Measurements from ENCODE around the gene MED13L.
"Not testable (repeated sequence)": the region's sequence is repeated elsewhere in the genome, so short reads cannot be mapped to it uniquely, and the experiment has no call there.

Gene MED13L

DNA sequence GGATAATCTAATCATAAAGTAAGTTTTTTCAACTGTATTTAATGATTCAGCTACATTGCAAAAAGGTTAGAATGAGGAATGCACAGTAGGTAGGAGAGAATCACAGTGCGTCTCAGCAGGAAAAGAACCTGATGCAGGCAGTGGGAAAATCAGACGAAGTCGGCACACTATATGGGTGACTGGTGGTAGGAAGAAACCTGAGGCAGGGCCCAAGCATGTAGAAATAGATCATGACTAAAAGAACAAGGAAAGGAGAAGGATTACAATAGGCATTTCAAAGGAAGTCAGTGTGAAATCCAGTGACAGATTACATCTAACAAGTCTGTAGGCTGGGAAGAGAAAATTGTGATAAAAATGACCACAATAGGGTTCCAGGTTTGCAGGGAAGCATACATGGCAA is 267.0 kb downstream of the MED13L start:
- DNase-seq (ENCODE audit: low read depth): no peak

DNA sequence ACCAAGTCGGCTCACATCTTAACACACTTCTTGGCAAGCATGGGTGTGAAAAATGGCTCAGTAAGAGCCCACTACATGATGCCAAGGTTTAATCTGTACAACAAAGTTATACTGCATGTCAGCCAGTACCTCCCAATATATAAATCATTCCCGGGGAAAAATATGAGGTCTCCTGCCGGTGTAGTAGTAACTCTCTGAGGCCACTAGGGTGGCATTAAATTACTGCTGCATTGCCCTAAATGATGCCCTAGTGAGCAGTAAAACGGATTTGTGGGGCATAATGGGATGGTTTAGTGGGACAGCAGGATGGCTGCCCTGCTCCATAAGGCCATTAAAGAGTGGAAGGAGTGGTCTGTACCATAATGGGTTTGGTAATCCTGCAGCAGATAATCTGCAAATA is 267.7 kb downstream of the MED13L start:
- DNase-seq (ENCODE audit: low read depth): no peak

- no peak for DNase-seq (ENCODE audit: low read depth)
These were observed 271.4 kb downstream of the MED13L start for GRCh38 chr12:116006141-116006540.

- DNase-seq (ENCODE audit: low read depth): no peak
These were observed 274.5 kb downstream of the MED13L start for GRCh38 chr12:116002890-116003536.

GRCh38 chr12:116000252-116000651 is 277.2 kb downstream of the MED13L start:
- no peak for DNase-seq (ENCODE audit: low read depth)

GRCh38 chr12:115999582-115999981 is 277.9 kb downstream of the MED13L start:
- DNase-seq (ENCODE audit: low read depth): no peak

DNA sequence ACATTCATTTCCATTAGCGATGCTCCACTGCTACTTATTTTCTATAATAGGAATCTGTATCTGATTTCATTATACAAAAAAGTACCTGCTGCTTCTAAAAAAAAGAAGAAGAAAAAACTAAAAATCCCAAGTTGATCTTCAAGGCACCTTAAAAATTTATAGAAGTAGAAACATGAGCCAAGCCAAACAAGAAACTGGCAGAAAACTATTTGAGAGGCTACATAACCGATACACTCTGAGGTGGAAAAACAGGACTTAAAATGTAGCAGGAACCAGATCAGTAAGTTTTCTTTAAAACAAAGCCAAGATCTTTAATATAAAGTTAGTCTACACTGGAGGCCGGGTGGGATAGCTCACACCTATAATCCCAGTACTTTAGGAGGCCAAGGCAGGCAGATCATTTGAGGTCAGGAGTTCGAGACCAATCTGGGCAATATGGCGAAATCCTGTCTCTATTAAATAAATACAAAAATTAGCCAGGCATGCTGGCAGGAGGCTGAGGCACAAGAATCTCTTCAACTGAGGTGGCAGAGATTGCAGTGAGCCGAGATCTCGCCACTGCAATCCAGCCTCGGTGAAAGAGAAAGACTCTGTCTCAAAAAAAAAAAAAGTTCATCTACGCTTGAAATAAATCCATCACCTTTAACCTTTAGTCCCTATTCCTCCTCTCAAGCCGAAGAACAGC is 278.6 kb downstream of the MED13L start:
- DNase-seq (ENCODE audit: low read depth): no peak

- DNase-seq (ENCODE audit: low read depth): no peak
These were observed 279.3 kb downstream of the MED13L start for GRCh38 chr12:115998119-115998633.

GRCh38 chr12:115993737-115994136 is 283.8 kb downstream of the MED13L start:
- no peak for DNase-seq (ENCODE audit: low read depth)

- no peak for DNase-seq (ENCODE audit: low read depth)
These were observed 287.3 kb downstream of the MED13L start for GRCh38 chr12:115990241-115990640.

- DNase-seq (ENCODE audit: low read depth): no peak
These were observed 288.6 kb downstream of the MED13L start for GRCh38 chr12:115988625-115989563.

GRCh38 chr12:115988212-115988611 is 289.3 kb downstream of the MED13L start:
- DNase-seq (ENCODE audit: low read depth): no peak

- no peak for DNase-seq (ENCODE audit: low read depth)
These were observed 292.9 kb downstream of the MED13L start for GRCh38 chr12:115984616-115985015.

DNA sequence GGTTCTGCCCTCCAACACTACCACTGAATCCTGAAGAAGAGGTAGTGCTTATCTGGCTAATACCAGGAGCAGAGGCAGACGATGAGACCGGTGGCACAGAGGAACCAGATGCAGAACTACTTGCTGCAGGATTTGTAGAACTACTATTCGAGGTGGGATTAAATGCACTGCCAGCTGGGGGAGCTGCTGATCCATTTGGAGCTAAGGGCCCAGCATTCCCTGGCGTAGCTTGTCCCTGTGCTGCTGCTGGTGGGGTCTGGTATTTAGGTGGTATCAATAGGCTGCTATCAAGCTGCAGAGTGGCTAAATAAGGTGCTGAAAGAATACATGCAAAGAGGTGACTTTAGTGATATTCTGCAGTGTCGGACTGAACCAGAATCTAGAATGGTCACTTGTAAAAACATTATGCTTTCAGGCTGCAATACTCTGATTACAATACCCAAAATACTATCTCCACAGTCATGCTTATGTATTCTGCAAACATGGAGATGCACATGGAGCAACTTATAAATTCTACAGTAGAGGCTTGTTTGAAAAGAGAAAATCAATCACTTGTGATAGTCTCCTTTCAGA is 294.2 kb downstream of the MED13L start:
- no peak for DNase-seq (ENCODE audit: low read depth)

DNA sequence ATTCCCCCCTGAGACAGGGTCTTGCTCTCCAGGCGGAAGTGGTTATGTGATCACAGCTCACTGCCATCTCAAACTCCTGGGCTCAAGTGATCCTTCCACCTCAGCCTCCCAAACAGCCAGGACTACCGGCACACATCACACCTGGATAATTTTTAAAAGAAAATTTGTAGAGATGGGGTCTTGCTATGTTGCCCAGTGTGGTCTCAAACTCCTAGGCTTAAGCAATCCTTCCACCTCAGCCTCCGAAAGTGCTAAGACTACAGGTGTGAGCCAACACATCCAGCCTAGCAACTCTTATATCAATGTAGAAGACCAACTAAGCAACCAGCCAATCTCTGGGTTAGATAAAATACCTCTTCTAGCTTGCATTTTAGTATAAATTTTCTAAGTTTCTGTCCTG is 297.2 kb downstream of the MED13L start:
- no peak for DNase-seq (ENCODE audit: low read depth)

GRCh38 chr12:115979851-115980250 is 297.6 kb downstream of the MED13L start:
- DNase-seq (ENCODE audit: low read depth): no peak

DNA sequence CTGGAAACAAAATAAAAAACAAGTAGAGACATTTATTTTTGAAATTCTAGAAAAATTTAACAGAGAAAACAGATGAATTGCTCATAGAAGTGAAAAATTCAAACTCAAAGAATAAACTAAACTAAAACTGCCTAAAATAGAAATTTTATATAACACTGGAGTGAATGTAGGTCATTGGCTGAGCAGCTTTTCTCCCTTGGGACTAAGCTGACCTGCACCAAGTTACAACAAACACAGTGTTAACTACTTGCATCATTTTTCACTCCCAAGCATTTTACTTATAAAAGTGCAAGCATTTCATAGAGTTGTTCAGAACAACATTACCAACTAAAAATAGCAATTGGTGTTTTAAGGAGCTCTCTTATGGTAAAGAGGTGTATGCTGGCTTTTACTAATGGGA is 298.1 kb downstream of the MED13L start:
- DNase-seq (ENCODE audit: low read depth): no peak

DNA sequence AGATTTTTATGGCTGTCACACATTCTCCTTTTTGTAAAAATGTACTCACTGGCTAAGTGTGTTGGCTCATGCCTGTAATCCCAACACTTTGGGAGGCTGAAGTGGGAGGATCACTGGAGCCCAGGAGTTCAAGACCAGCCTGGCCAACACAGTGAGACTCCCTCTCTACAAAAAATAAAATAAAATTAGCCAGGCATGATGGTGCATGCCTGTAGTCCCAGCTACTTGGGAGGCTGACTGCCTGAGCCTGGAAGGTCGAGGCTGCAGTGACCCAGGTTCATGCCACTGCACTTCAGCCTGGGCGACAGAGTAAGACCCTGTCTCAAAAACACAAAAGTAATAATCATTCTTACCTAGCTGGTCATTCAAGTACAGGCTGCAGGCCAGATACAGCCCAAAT is 300.7 kb downstream of the MED13L start:
- DNase-seq (ENCODE audit: low read depth): not testable (repeated sequence)

DNA sequence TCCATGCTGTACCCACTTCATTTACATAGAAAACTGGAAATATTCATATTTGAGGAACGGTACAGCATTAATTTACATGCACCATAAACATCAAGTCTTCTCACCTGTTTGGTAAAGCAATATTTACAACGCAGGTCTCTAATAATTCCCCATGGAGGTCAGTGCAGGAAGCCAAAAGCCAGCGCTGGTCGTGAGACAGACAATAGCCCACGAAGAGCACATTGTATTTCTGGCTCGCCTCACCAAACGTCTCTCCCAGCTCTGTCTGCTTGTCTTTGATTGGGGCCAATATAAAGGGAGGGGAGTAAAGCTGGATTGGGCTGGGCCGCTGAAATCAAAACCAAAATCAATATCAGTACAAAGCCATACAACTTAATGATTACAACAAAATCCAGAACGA is 302.1 kb downstream of the MED13L start:
- no peak for DNase-seq (ENCODE audit: low read depth)

DNA sequence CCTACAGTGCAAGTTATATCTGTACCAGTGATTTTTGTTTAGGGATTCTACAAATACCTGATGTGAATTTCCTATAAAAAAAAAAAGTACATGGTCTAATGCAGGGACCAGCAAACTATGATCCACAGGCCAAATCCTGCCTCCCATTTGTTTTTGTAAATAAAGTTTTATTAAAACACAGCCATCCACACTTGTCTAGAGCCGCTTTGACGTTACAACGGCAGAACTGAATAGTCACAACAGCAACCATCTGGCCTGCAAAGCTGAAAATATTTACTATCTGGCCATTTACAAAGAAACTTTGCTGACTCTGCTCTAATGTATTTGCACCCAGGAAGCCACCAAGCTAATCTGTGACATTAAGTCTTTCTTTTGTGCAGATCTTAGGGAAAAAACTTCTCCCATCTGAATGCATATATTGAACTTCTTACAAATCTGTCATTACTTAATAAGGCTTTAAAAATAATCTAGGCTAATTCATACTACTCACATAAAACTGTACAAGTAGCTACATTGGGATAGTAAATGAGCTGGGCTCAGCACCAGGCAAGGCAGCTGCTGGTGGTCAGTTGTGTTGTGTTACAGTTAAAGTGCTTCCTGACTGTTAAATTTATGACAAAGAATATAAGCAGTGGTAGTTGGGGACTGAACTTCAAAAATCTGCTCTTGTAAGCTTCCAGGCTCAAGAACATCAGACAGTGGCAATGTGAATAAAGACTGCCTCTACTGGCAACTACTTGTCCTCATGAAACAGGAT is 303.3 kb downstream of the MED13L start:
- DNase-seq (ENCODE audit: low read depth): no peak

DNA sequence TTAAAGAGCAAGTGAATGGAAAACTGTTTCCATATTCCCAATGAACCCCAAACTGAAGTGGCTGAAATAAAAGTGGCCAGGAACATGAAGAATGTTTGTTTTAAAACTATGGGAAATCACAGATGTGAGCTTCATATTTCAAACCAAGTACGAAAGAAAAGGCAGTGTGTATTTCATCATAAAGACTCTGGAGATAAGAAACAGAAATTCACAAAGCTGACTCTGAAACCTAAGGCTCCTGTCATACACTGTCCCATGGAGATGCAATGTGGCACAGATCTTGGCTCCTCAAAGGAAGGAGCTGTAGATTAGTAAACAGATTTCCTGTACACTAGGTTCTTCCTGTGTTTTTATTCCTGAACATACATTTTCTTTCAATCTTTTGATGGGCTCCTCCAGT is 304.4 kb downstream of the MED13L start:
- no peak for DNase-seq (ENCODE audit: low read depth)

Data from T follicular helper cell (primary cell).